H1 (cell line): ENCODE results near the gene RARB. TPM values are rescaled to one million over a fixed set of nuclear protein-coding genes. Genes with fewer than 3 reads are reported as not detected.

Experiments
- CTCF ChIA-PET: fragments of 300-600 bp; sonication (Branson Sonifier 250); formaldehyde crosslinking; loops from one replicate; lab custom pipeline; 2021; ENCODE audit not compliant: partially characterized antibody; lab: Charles Lee
- POLR2A ChIA-PET: fragments of 300-600 bp; sonication (Branson Sonifier 250); formaldehyde crosslinking; loops from one replicate; lab custom pipeline; 2021; ENCODE audit warnings: inconsistent platforms; ENCODE audit not compliant: partially characterized antibody; lab: Charles Lee
- DNase-seq, 2 experiments: peaks; one replicate each; pipeline versions ENCODE4 v3.0.0 to v3.0.0-alpha.2; 2010 to 2022; ENCODE audit warnings: low spot score in 2 of 2, low read depth in 1 of 2, mixed read lengths in 1 of 2
- FAIRE-seq: peaks from 2 replicates; lab custom pipeline; 2011; peaks lifted over from hg19 to GRCh38; lab: Jason Lieb, UNC
- H2AFZ ChIP-seq: 2 replicates; pipeline ENCODE4 v1.8.1; 2012; ENCODE audit warnings: low read length, inconsistent platforms
- H2AK5ac ChIP-seq: 2 replicates; pipeline ENCODE4 v1.6.1; 2013; ENCODE audit warnings: low read depth, low read length
- H2BK120ac ChIP-seq: replicated peaks from 2 replicates; pipeline ENCODE3; 2013; ENCODE audit warnings: low read depth, low read length, inconsistent platforms
- H2BK12ac ChIP-seq: 2 replicates; pipeline ENCODE4 v1.6.1; 2013; ENCODE audit warnings: low read depth, low read length
- H2BK15ac ChIP-seq: 2 replicates; pipeline ENCODE4 v1.6.1; 2013; ENCODE audit warnings: low read length
- H2BK20ac ChIP-seq: 2 replicates; pipeline ENCODE4 v1.6.1; 2013; ENCODE audit warnings: low read length
- H2BK5ac ChIP-seq: 2 replicates; pipeline ENCODE4 v1.6.1; 2013; ENCODE audit warnings: low read depth, low read length
- H3K14ac ChIP-seq: 2 replicates; pipeline ENCODE4 v1.6.1; 2013; ENCODE audit warnings: inconsistent platforms; ENCODE audit not compliant: insufficient read length
- H3K18ac ChIP-seq: 2 replicates; pipeline ENCODE4 v1.6.1; 2013; ENCODE audit warnings: low read length; ENCODE audit errors: extremely low read depth
- H3K23ac ChIP-seq: 2 replicates; pipeline ENCODE4 v1.6.1; 2013; ENCODE audit warnings: inconsistent platforms; ENCODE audit not compliant: insufficient read length
- H3K23me2 ChIP-seq: 2 replicates; pipeline ENCODE4 v1.6.1; 2013; ENCODE audit warnings: low read depth, low read length
- H3K27ac ChIP-seq: 2 replicates; pipeline ENCODE4 v1.6.1; 2011; ENCODE audit warnings: low read depth, low read length, inconsistent platforms
- H3K27me3 ChIP-seq, 4 experiments: replicated peaks in 1 of 4; 1 replicate in 1 of 4; 2 replicates in 3 of 4; pipeline versions ENCODE4 v1.6.1 to v1.8.1; 2011 to 2013; ENCODE audit warnings: low read length in 3 of 4, mild to moderate bottlenecking in 3 of 4, inconsistent platforms in 2 of 4, mixed read lengths in 2 of 4, moderate library complexity in 1 of 4; ENCODE audit not compliant: control insufficient read depth in 3 of 4, insufficient read depth in 3 of 4; ENCODE audit errors: extremely low read depth in 1 of 4
- H3K36me3 ChIP-seq, 4 experiments: 2 replicates each; pipeline versions ENCODE4 v1.6.1 to v1.8.1; 2011 to 2013; ENCODE audit warnings: mild to moderate bottlenecking in 4 of 4, low read length in 3 of 4, moderate library complexity in 2 of 4, control low read depth in 1 of 4, inconsistent platforms in 1 of 4; ENCODE audit not compliant: insufficient read depth in 4 of 4, control insufficient read depth in 2 of 4
- H3K4ac ChIP-seq: replicated peaks from 2 replicates; pipeline ENCODE3; 2013; ENCODE audit warnings: low read length, low read depth, mixed read lengths, inconsistent platforms; ENCODE audit not compliant: insufficient read length
- H3K4me1 ChIP-seq, 4 experiments: replicated peaks in 1 of 4; 1 replicate in 1 of 4; 2 replicates in 3 of 4; pipeline versions ENCODE4 v1.6.1 to v1.8.1; 2011 to 2013; ENCODE audit warnings: low read length in 3 of 4, inconsistent platforms in 2 of 4, mixed read lengths in 1 of 4; ENCODE audit not compliant: insufficient read depth in 4 of 4, control insufficient read depth in 3 of 4
- H3K4me2 ChIP-seq, 2 experiments: 2 replicates each; pipeline versions ENCODE4 v1.6.1 to v1.8.1; 2011 to 2013; ENCODE audit warnings: low read depth in 2 of 2, low read length in 2 of 2, control low read depth in 1 of 2, inconsistent platforms in 1 of 2, mild to moderate bottlenecking in 1 of 2; ENCODE audit not compliant: insufficient read depth in 1 of 2
- H3K4me3 ChIP-seq, 4 experiments: fragments of 200-600, 300-600 bp in 1 of 4; sonication (generic), shearing (Covaris generic), sonication (Bioruptor Twin) in 1 of 4; 2 replicates each; pipeline versions ENCODE4 v1.5.1 to v1.8.1; 2011 to 2016; ENCODE audit warnings: low read length in 4 of 4, low read depth in 3 of 4, control low read depth in 2 of 4, inconsistent platforms in 2 of 4, mild to moderate bottlenecking in 2 of 4, mixed read lengths in 1 of 4, moderate library complexity in 1 of 4; ENCODE audit not compliant: insufficient read depth in 2 of 4; ENCODE audit errors: extremely low read depth in 1 of 4
- H3K56ac ChIP-seq: replicated peaks from 2 replicates; pipeline ENCODE3; 2013; ENCODE audit warnings: low read depth, mild to moderate bottlenecking, mixed read lengths, low read length, inconsistent platforms; ENCODE audit not compliant: insufficient read length
- H3K79me1 ChIP-seq: 2 replicates; pipeline ENCODE4 v1.6.1; 2013; ENCODE audit warnings: low read depth, low read length, control low read depth
- H3K79me2 ChIP-seq, 2 experiments: 2 replicates each; pipeline versions ENCODE4 v1.6.1 to v1.8.1; 2012 to 2013; ENCODE audit warnings: low read length in 2 of 2, mild to moderate bottlenecking in 2 of 2, inconsistent platforms in 1 of 2; ENCODE audit not compliant: insufficient read depth in 2 of 2, control insufficient read depth in 1 of 2
- H3K9ac ChIP-seq, 4 experiments: replicated peaks in 1 of 4; 1 replicate in 1 of 4; 2 replicates in 3 of 4; pipeline versions ENCODE4 v1.6.1 to v1.8.1; 2011 to 2013; ENCODE audit warnings: low read depth in 3 of 4, low read length in 3 of 4, control low read depth in 2 of 4, mild to moderate bottlenecking in 2 of 4, moderate library complexity in 2 of 4, inconsistent platforms in 1 of 4; ENCODE audit errors: extremely low read depth in 1 of 4
- H3K9me3 ChIP-seq, 2 experiments: 2 replicates each; pipeline versions ENCODE4 v1.6.1 to v1.8.1; 2012 to 2013; ENCODE audit warnings: mild to moderate bottlenecking in 2 of 2, moderate library complexity in 2 of 2, control low read depth in 1 of 2, inconsistent platforms in 1 of 2, low read depth in 1 of 2, low read length in 1 of 2, mixed read lengths in 1 of 2; ENCODE audit not compliant: insufficient read depth in 2 of 2
- H4K20me1 ChIP-seq, 2 experiments: replicated peaks in 1 of 2; 2 replicates each; pipeline versions ENCODE3 to v1.8.1; 2011 to 2013; ENCODE audit warnings: inconsistent platforms in 2 of 2, low read length in 2 of 2, mild to moderate bottlenecking in 1 of 2; ENCODE audit not compliant: insufficient read depth in 2 of 2, control insufficient read depth in 1 of 2
- H4K5ac ChIP-seq: 2 replicates; pipeline ENCODE4 v1.6.1; 2013; ENCODE audit warnings: low read length, low read depth, mixed read lengths, inconsistent platforms; ENCODE audit not compliant: insufficient read length
- H4K8ac ChIP-seq: 2 replicates; pipeline ENCODE4 v1.8.0; 2013; ENCODE audit warnings: mild to moderate bottlenecking, moderate library complexity, low read length, inconsistent platforms; ENCODE audit not compliant: insufficient read depth; ENCODE audit errors: extremely low read depth
- H4K91ac ChIP-seq: replicated peaks from 2 replicates; pipeline ENCODE3; 2013; ENCODE audit warnings: low read length, mixed read lengths, inconsistent platforms; ENCODE audit not compliant: insufficient read length
- BRCA1 ChIP-seq: IDR thresholded peaks from 2 replicates; pipeline ENCODE4 v1.6.1; 2012; ENCODE audit warnings: low read depth, low read length, improper control_type of control experiment
- CEBPB ChIP-seq: IDR thresholded peaks from 2 replicates; pipeline ENCODE4 v1.6.1; 2012; ENCODE audit warnings: low read depth, low read length
- HDAC2 ChIP-seq, 2 experiments: fragments of 300-600 bp in 1 of 2; sonication (generic) in 1 of 2; IDR thresholded peaks; 2 replicates each; pipeline ENCODE4 v1.6.1; 2011 to 2012; ENCODE audit warnings: low read depth in 2 of 2, low read length in 2 of 2, mild to moderate bottlenecking in 2 of 2, moderate library complexity in 2 of 2, borderline replicate concordance in 1 of 2, inconsistent platforms in 1 of 2
- JUND ChIP-seq: IDR thresholded peaks from 2 replicates; pipeline ENCODE4 v1.6.1; 2011; ENCODE audit warnings: mild to moderate bottlenecking, improper control_type of control experiment, low read length
- POU5F1 ChIP-seq: IDR thresholded peaks from 2 replicates; pipeline ENCODE4 v1.6.1; 2011; ENCODE audit warnings: low read depth, mild to moderate bottlenecking, low read length, moderate library complexity
- RAD21 ChIP-seq, 2 experiments: IDR thresholded peaks in 1 of 2; conservative IDR thresholded peaks in 1 of 2; 2 replicates each; pipeline ENCODE4 v1.6.1; 2011; ENCODE audit warnings: low read depth in 2 of 2, low read length in 2 of 2, improper control_type of control experiment in 1 of 2, inconsistent platforms in 1 of 2, mild to moderate bottlenecking in 1 of 2, moderate library complexity in 1 of 2
- RNF2 ChIP-seq: fragments of 200-900, 300-1000 bp; sonication (generic); IDR thresholded peaks from 2 replicates; pipeline ENCODE4 v1.7.1; 2016; ENCODE audit warnings: borderline replicate concordance, low read depth, mild to moderate bottlenecking, antibody characterized with exemption, low read length; ENCODE audit not compliant: poor library complexity, severe bottlenecking; ENCODE audit errors: missing control alignments
- SP1 ChIP-seq: IDR thresholded peaks from 2 replicates; pipeline ENCODE4 v1.6.1; 2011; ENCODE audit warnings: low read depth, low read length
- SP4 ChIP-seq: IDR thresholded peaks from 2 replicates; pipeline ENCODE4 v1.6.1; 2012; ENCODE audit warnings: low read length, inconsistent platforms
- TBP ChIP-seq: IDR thresholded peaks from 2 replicates; pipeline ENCODE4 v1.6.1; 2011; ENCODE audit warnings: low read depth, low read length, improper control_type of control experiment
- WGBS, 2 experiments: shearing (Covaris generic) in 1 of 2; methylation state at CpG; one replicate each; pipeline versions ENCODE4 v1.1.6 to v1.1.7; 2013 to 2015; ENCODE audit warnings: low lambda C conversion rate in 2 of 2, mixed read lengths in 2 of 2, inconsistent platforms in 1 of 2, low coverage in 1 of 2, missing lambda C conversion rate in 1 of 2; ENCODE audit not compliant: insufficient replicate concordance in 2 of 2, insufficient coverage in 1 of 2, insufficient read length in 1 of 2; ENCODE audit errors: extremely low coverage in 1 of 2, missing lambda C conversion rate in 1 of 2; 5-methylcytosine and 5-hydroxymethylcytosine counted together
- polyA plus RNA-seq, 7 experiments: library from polyadenylated mRNA; depleted of rRNA in 3 of 7; stranded (reverse) in 5 of 7; unstranded in 2 of 7; fragments of >200 nt in 5 of 7; fragments of 200-250 nt in 2 of 7; gene quantifications; 1 replicate in 5 of 7; 2 replicates in 1 of 7; 4 replicates in 1 of 7; pipeline versions ENCODE4 v1.2.1 to v1.2.3, GENCODE V29; 2011 to 2013; ENCODE audit warnings: missing spikeins in 2 of 7, mixed read lengths in 2 of 7
- total RNA-seq: library from RNA; stranded (reverse); fragmentation: NEBNext Ultra II Directional; extraction: Animal tissue kit (Norgen Biotek cat#: 25700); gene quantifications from 2 replicates; pipeline ENCODE4 v1.2.1, GENCODE V29; 2021
- TF ChIP-seq, protein P1 (sequence below), 3 experiments: IDR thresholded peaks; 1 replicate in 2 of 3; 2 replicates in 1 of 3; pipeline versions ENCODE4 v1.5.1 to v1.6.1; 2011; ENCODE audit warnings: low read length in 3 of 3, mild to moderate bottlenecking in 3 of 3, inconsistent platforms in 2 of 3, low read depth in 1 of 3, moderate library complexity in 1 of 3; ENCODE audit not compliant: insufficient read depth in 1 of 3; ENCODE audit errors: control extremely low read depth in 1 of 3

RARB gene
- total and polyA plus RNA-seq, 2 of the 8 experiments (the other 6 are each of a cell fraction or from before 2014, with no cell fraction given), result 0.15 to 0.22 TPM

DNA sequence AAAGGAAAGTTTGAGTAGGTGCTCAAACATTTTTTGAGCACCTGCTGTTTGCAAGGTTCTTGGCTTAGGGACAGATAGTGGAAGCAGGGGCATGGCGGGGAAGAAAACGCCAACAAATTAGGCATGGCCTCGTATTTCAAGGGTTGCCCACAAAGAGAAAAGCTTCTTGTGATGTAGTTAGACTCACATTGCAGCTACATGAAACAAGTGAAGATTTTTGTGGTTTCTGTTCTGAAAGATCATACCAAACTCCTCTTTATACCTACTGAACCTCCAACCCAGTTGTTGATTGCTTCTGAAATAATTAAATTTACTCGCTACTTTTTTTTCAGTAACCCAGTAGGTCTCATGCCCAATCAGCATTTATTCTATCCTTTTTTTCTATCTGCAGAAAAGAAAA is 23.5 kb upstream of the RARB start:
- Histone ChIP-seq H3K4ac (no peak overlapping the region), H4K20me1 (no peaks in the 10 kb centered on the region), H2BK15ac (no peak overlapping the region), H4K8ac (no peak overlapping the region), H3K36me3 (no peaks in the 10 kb centered on the region), H3K56ac (no peak overlapping the region), H2BK5ac (no peak overlapping the region), H2BK12ac (no peak overlapping the region), H2AK5ac (no peak overlapping the region), H4K5ac (no peak overlapping the region), H3K23ac (no peak overlapping the region), H3K27ac (no peak overlapping the region), H3K9me3 (no peaks in the 10 kb centered on the region), H3K79me2 (no peaks in the 10 kb centered on the region), H3K14ac (no peak overlapping the region), H2AFZ (no peak overlapping the region), H4K91ac (no peak overlapping the region), H3K27me3 (no peaks in the 10 kb centered on the region), H3K4me3 (no peak overlapping the region), H3K4me2 (no peak overlapping the region), H3K4me1 (0 out of 7 replicates have a peak, but pooled peaks cover 0 to 3% (median 0%) of the 10 kb centered on the region in 4 experiments), H3K79me1 (no peaks in the 10 kb centered on the region), H2BK120ac (no peak overlapping the region), H3K18ac (no peak overlapping the region), H3K9ac (no peak overlapping the region), H3K23me2 (no peaks in the 10 kb centered on the region), H2BK20ac (no peak overlapping the region)
- ChIA-PET CTCF (interaction anchor here (0.6 kb wide), 1 partner anchor 1769 kb away, joined by 3 read pairs; no protein-coding TSS in a partner anchor), POLR2A (no interaction called here)
- FAIRE-seq (no peak), DNase-seq (no peak)
- WGBS, 2 experiments, result 77% methylated on average over 4 of the region's 4 CpGs; no CpG with 5 or more reads in 1 of the 2 experiments
- TF ChIP-seq HDAC2 (IDR thresholded peaks at IDR 0.05; ENCODE audit: borderline replicate concordance in 1 of 2, low read depth in 2 of 2, low read length in 2 of 2) (no peak), SP4 (no peak), RAD21 (IDR thresholded peaks at IDR 0.05 in 1 of 2, conservative IDR thresholded peaks at IDR 0.05 in 1 of 2; ENCODE audit: low read depth in 2 of 2, low read length in 2 of 2) (no peak), JUND (no peak), CEBPB (no peak), POU5F1 (no peak), TBP (no peak), RNF2 (no peak), SP1 (no peak), BRCA1 (no peak)
- TF ChIP-seq, protein P1, sequence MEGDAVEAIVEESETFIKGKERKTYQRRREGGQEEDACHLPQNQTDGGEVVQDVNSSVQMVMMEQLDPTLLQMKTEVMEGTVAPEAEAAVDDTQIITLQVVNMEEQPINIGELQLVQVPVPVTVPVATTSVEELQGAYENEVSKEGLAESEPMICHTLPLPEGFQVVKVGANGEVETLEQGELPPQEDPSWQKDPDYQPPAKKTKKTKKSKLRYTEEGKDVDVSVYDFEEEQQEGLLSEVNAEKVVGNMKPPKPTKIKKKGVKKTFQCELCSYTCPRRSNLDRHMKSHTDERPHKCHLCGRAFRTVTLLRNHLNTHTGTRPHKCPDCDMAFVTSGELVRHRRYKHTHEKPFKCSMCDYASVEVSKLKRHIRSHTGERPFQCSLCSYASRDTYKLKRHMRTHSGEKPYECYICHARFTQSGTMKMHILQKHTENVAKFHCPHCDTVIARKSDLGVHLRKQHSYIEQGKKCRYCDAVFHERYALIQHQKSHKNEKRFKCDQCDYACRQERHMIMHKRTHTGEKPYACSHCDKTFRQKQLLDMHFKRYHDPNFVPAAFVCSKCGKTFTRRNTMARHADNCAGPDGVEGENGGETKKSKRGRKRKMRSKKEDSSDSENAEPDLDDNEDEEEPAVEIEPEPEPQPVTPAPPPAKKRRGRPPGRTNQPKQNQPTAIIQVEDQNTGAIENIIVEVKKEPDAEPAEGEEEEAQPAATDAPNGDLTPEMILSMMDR (IDR thresholded peaks at IDR 0.05; ENCODE audit: control extremely low read depth in 1 of 3, insufficient read depth in 1 of 3, low read depth in 1 of 3, low read length in 3 of 3), result no peak
